Trophoblast cell (in vitro differentiated cells and primary cell): Measurements from ENCODE around the gene PROSER3.

Experiments
- DNase-seq, 2 donors: peaks; one replicate each; pipeline ENCODE4 v3.0.0-alpha.2; 2016
- H2AFZ ChIP-seq: 2 replicates; pipeline ENCODE4 v1.6.1; 2013; ENCODE audit warnings: low read length, moderate library complexity, mild to moderate bottlenecking; ENCODE audit not compliant: insufficient read depth, poor library complexity
- H2AK5ac ChIP-seq: 2 replicates; pipeline ENCODE4 v1.6.1; 2013; ENCODE audit warnings: mild to moderate bottlenecking, low read length
- H2BK120ac ChIP-seq: 2 replicates; pipeline ENCODE4 v1.6.1; 2013; ENCODE audit warnings: low read length, mild to moderate bottlenecking, moderate library complexity; ENCODE audit not compliant: insufficient read depth, poor library complexity
- H2BK12ac ChIP-seq: 2 replicates; pipeline ENCODE4 v1.6.1; 2013; ENCODE audit warnings: mild to moderate bottlenecking, low read length, moderate library complexity
- H2BK5ac ChIP-seq: 2 replicates; pipeline ENCODE4 v1.6.1; 2013; ENCODE audit warnings: low read length, low read depth, moderate library complexity, mild to moderate bottlenecking; ENCODE audit not compliant: poor library complexity
- H3K14ac ChIP-seq: 2 replicates; pipeline ENCODE4 v1.6.1; 2013; ENCODE audit warnings: mild to moderate bottlenecking, low read length
- H3K18ac ChIP-seq: 2 replicates; pipeline ENCODE4 v1.6.1; 2013; ENCODE audit warnings: mild to moderate bottlenecking, low read length
- H3K23ac ChIP-seq: 2 replicates; pipeline ENCODE4 v1.6.1; 2013; ENCODE audit warnings: low read length
- H3K27ac ChIP-seq: 2 replicates; pipeline ENCODE4 v1.5.1; 2013; ENCODE audit warnings: low read depth, mild to moderate bottlenecking, inconsistent platforms, low read length, moderate library complexity
- H3K27me3 ChIP-seq: 2 replicates; pipeline ENCODE4 v1.6.1; 2013; ENCODE audit warnings: inconsistent platforms, mild to moderate bottlenecking, low read length, moderate library complexity; ENCODE audit not compliant: insufficient read depth
- H3K36me3 ChIP-seq, 2 experiments: 1 replicate in 1 of 2; 2 replicates in 1 of 2; pipeline ENCODE4 v1.6.1; 2013; ENCODE audit warnings: low read length in 2 of 2, mild to moderate bottlenecking in 2 of 2, moderate library complexity in 1 of 2; ENCODE audit not compliant: insufficient read depth in 2 of 2, control insufficient read depth in 1 of 2
- H3K4ac ChIP-seq: 2 replicates; pipeline ENCODE4 v1.6.1; 2013; ENCODE audit warnings: low read depth, mild to moderate bottlenecking, low read length, moderate library complexity
- H3K4me1 ChIP-seq, 2 experiments: 1 replicate in 1 of 2; 2 replicates in 1 of 2; pipeline ENCODE4 v1.6.1; 2013; ENCODE audit warnings: low read length in 2 of 2, mild to moderate bottlenecking in 2 of 2, moderate library complexity in 1 of 2; ENCODE audit not compliant: insufficient read depth in 2 of 2, control insufficient read depth in 1 of 2
- H3K4me2 ChIP-seq: 2 replicates; pipeline ENCODE4 v1.6.1; 2013; ENCODE audit warnings: inconsistent platforms, mild to moderate bottlenecking, low read length, moderate library complexity
- H3K4me3 ChIP-seq: 2 replicates; pipeline ENCODE4 v1.5.1; 2013; ENCODE audit warnings: mild to moderate bottlenecking, low read depth, low read length, inconsistent platforms
- H3K79me1 ChIP-seq: one replicate; pipeline ENCODE4 v1.6.1; 2013; ENCODE audit warnings: low read length
- H3K79me2 ChIP-seq: 2 replicates; pipeline ENCODE4 v1.6.1; 2013; ENCODE audit warnings: low read length, mild to moderate bottlenecking; ENCODE audit not compliant: control insufficient read depth, insufficient read depth, poor library complexity
- H3K9ac ChIP-seq: 2 replicates; pipeline ENCODE4 v1.6.1; 2013; ENCODE audit warnings: mild to moderate bottlenecking, low read length
- H3K9me3 ChIP-seq: 2 replicates; pipeline ENCODE4 v1.6.1; 2013; ENCODE audit warnings: low read depth, mild to moderate bottlenecking, control low read depth, inconsistent platforms, low read length; ENCODE audit not compliant: insufficient read depth
- H4K12ac ChIP-seq: 2 replicates; pipeline ENCODE4 v1.6.1; 2013; ENCODE audit warnings: low read depth, mild to moderate bottlenecking, low read length, moderate library complexity
- H4K8ac ChIP-seq: 2 replicates; pipeline ENCODE4 v1.6.1; 2013; ENCODE audit warnings: low read depth, mild to moderate bottlenecking, low read length, moderate library complexity
- H4K91ac ChIP-seq: one replicate; pipeline ENCODE4 v1.6.1; 2013; ENCODE audit warnings: low read depth, mild to moderate bottlenecking, low read length, moderate library complexity
- WGBS: extraction: QIAGEN DNeasy Blood & Tissue Kit; methylation state at CpG from one replicate; pipeline ENCODE4 v1.1.7; 2013; ENCODE audit warnings: missing lambda C conversion rate; ENCODE audit not compliant: insufficient read length, insufficient coverage; ENCODE audit errors: extremely low coverage; 5-methylcytosine and 5-hydroxymethylcytosine counted together

PROSER3 gene

GRCh38 chr19:35727956-35728706, 29.8 kb upstream of the PROSER3 start:
- Histone ChIP-seq H4K12ac (no peak overlapping the region), H2BK5ac (no peak overlapping the region), H3K4ac (no peak overlapping the region), H2BK120ac (no peak overlapping the region), H2BK12ac (no peak overlapping the region), H3K36me3 (peaks cover 95 to 96% of the 10 kb centered on the region in 2 experiments), H3K18ac (no peak overlapping the region), H3K23ac (no peak overlapping the region), H4K91ac (no peak overlapping the region), H3K79me1 (no peaks in the 10 kb centered on the region), H4K8ac (no peak overlapping the region), H2AFZ (no peak overlapping the region), H3K9ac (no peak overlapping the region), H3K4me2 (no peak overlapping the region), H2AK5ac (no peak overlapping the region), H3K4me3 (no peak overlapping the region), H3K4me1 (no peaks in the 10 kb centered on the region), H3K79me2 (no peaks in the 10 kb centered on the region), H3K27ac (no peak overlapping the region), H3K9me3 (no peaks in the 10 kb centered on the region), H3K27me3 (no peaks in the 10 kb centered on the region), H3K14ac (no peak overlapping the region)
- WGBS = no CpG with 5 or more reads among the region's 19 CpGs
- no peak for DNase-seq

GRCh38 chr19:35729021-35729420, 29.0 kb upstream of the PROSER3 start:
- no peak overlapping the region for H3K9ac ChIP-seq
- no peak overlapping the region for H2AFZ ChIP-seq
- no peak overlapping the region for H3K4me3 ChIP-seq
- no peak overlapping the region for H3K14ac ChIP-seq
- H2AK5ac ChIP-seq = no peak overlapping the region
- no peak overlapping the region for H3K4ac ChIP-seq
- no peak overlapping the region for H3K4me2 ChIP-seq
- no peak overlapping the region for H3K18ac ChIP-seq
- H3K27ac ChIP-seq = no peak overlapping the region
- peaks cover 95 to 96% of the 10 kb centered on the region in 2 experiments for H3K36me3 ChIP-seq
- no peak for DNase-seq
- H4K12ac ChIP-seq = no peak overlapping the region
- no peaks in the 10 kb centered on the region for H3K4me1 ChIP-seq
- no peaks in the 10 kb centered on the region for H3K27me3 ChIP-seq
- no peak overlapping the region for H4K91ac ChIP-seq
- no peaks in the 10 kb centered on the region for H3K9me3 ChIP-seq
- H3K23ac ChIP-seq = no peak overlapping the region
- no peak overlapping the region for H4K8ac ChIP-seq
- peaks cover under 1% of the 10 kb centered on the region for H3K79me1 ChIP-seq
- no peak overlapping the region for H2BK5ac ChIP-seq
- no peaks in the 10 kb centered on the region for H3K79me2 ChIP-seq
- no CpG with 5 or more reads among the region's 18 CpGs for WGBS
- no peak overlapping the region for H2BK12ac ChIP-seq
- H2BK120ac ChIP-seq = no peak overlapping the region

- DNase-seq = no peak
- Histone ChIP-seq H3K18ac (no peak overlapping the region), H3K27me3 (no peaks in the 10 kb centered on the region), H4K91ac (no peak overlapping the region), H3K23ac (no peak overlapping the region), H3K9ac (no peak overlapping the region), H3K9me3 (no peaks in the 10 kb centered on the region), H4K12ac (no peak overlapping the region), H3K4me2 (no peak overlapping the region), H3K4me1 (no peaks in the 10 kb centered on the region), H2BK5ac (no peak overlapping the region), H3K36me3 (peaks cover 95 to 96% of the 10 kb centered on the region in 2 experiments), H3K79me2 (no peaks in the 10 kb centered on the region), H2AFZ (no peak overlapping the region), H3K79me1 (peaks cover 3% of the 10 kb centered on the region), H3K27ac (no peak overlapping the region), H3K4ac (no peak overlapping the region), H3K14ac (no peak overlapping the region), H4K8ac (no peak overlapping the region), H2AK5ac (no peak overlapping the region), H2BK120ac (no peak overlapping the region), H2BK12ac (no peak overlapping the region), H3K4me3 (no peak overlapping the region)
- WGBS = no CpG with 5 or more reads among the region's 11 CpGs
Measured at GRCh38 chr19:35729763-35730162, 28.2 kb upstream of the PROSER3 start.

GRCh38 chr19:35730326-35730725, 27.6 kb upstream of the PROSER3 start:
- Histone ChIP-seq H2AK5ac (no peak overlapping the region), H2BK120ac (no peak overlapping the region), H3K9ac (no peak overlapping the region), H3K4me3 (no peak overlapping the region), H4K91ac (no peak overlapping the region), H3K4me2 (no peak overlapping the region), H3K27ac (no peak overlapping the region), H3K9me3 (no peaks in the 10 kb centered on the region), H2BK5ac (no peak overlapping the region), H3K79me2 (no peaks in the 10 kb centered on the region), H3K14ac (no peak overlapping the region), H2AFZ (no peak overlapping the region), H2BK12ac (no peak overlapping the region), H3K23ac (no peak overlapping the region), H3K18ac (no peak overlapping the region), H3K27me3 (no peaks in the 10 kb centered on the region), H4K8ac (no peak overlapping the region), H3K36me3 (peaks cover 95 to 96% of the 10 kb centered on the region in 2 experiments), H3K4ac (no peak overlapping the region), H4K12ac (peak overlapping the region; percentile 25), H3K79me1 (peaks cover 3% of the 10 kb centered on the region), H3K4me1 (no peaks in the 10 kb centered on the region)
- no peak for DNase-seq
- WGBS = no CpG with 5 or more reads among the region's 18 CpGs
